ENCODE measurements around the gene STXBP1.

DNA sequence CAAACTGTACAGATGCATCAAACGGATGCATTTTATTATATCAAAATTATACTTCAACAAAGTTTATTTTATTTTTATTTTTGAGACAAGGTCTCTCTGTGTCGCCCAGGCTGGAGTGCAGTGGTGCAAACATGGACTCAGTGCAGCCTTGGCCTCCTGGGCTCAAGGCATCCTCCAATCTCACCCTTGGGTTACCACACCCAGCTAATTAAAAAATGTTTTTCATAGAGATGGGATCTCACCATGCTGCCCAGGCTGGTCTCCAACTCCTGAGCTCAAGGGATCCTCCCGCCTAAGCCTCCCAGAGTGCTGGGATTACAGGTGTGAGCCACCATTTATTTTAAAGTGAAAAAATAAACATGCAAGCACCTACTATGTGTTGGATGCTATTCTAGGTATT is 40.1 kb upstream of the STXBP1 start:
- TF ChIP-seq, protein P1, sequence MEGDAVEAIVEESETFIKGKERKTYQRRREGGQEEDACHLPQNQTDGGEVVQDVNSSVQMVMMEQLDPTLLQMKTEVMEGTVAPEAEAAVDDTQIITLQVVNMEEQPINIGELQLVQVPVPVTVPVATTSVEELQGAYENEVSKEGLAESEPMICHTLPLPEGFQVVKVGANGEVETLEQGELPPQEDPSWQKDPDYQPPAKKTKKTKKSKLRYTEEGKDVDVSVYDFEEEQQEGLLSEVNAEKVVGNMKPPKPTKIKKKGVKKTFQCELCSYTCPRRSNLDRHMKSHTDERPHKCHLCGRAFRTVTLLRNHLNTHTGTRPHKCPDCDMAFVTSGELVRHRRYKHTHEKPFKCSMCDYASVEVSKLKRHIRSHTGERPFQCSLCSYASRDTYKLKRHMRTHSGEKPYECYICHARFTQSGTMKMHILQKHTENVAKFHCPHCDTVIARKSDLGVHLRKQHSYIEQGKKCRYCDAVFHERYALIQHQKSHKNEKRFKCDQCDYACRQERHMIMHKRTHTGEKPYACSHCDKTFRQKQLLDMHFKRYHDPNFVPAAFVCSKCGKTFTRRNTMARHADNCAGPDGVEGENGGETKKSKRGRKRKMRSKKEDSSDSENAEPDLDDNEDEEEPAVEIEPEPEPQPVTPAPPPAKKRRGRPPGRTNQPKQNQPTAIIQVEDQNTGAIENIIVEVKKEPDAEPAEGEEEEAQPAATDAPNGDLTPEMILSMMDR (IDR thresholded peaks at IDR 0.05 in 2 of 3, conservative IDR thresholded peaks at IDR 0.05 in 1 of 3; ENCODE audit: borderline replicate concordance in 1 of 3, insufficient read depth in 1 of 3, low read depth in 2 of 3, low read length in 2 of 3) = no peak
- TF ChIP-seq TCF7L2 (IDR thresholded peaks at IDR 0.05; ENCODE audit: borderline replicate concordance, extremely low read depth, insufficient read depth, insufficient read length) = no peak
- TF ChIP-seq POLR2A (IDR thresholded peaks at IDR 0.05; ENCODE audit: borderline replicate concordance, extremely low read depth, insufficient read depth, insufficient read length) = no peak
- no peak for TF ChIP-seq SRF (IDR thresholded peaks at IDR 0.05; ENCODE audit: low read depth)
- TF ChIP-seq ZFX (IDR thresholded peaks at IDR 0.05) = no peak
- no peak for TF ChIP-seq RAD21 (IDR thresholded peaks at IDR 0.05; ENCODE audit: low read depth)
